H9 (cell line): ENCODE results near the gene COMT. TPM values are rescaled to one million over a fixed set of nuclear protein-coding genes. Genes with fewer than 3 reads are reported as not detected.
A peak's percentile ranks its signal among the peaks of the same experiment; 100 is the strongest.

Experiments used
- DNase-seq: peaks from one replicate; pipeline ENCODE4 v3.0.0-alpha.2; 2017
- H2AFZ ChIP-seq: one replicate; pipeline ENCODE4 v1.6.1; 2013; ENCODE audit warnings: mild to moderate bottlenecking, low read length, control low read depth, moderate library complexity
- H2AK5ac ChIP-seq: 2 replicates; pipeline ENCODE4 v1.6.1; 2013; ENCODE audit warnings: low read length, control low read depth, mixed read lengths; ENCODE audit not compliant: insufficient read length
- H2BK120ac ChIP-seq: one replicate; pipeline ENCODE4 v1.6.1; 2013; ENCODE audit warnings: low read depth, mild to moderate bottlenecking, low read length, control low read depth, inconsistent platforms; ENCODE audit not compliant: poor library complexity, severe bottlenecking
- H2BK12ac ChIP-seq: 2 replicates; pipeline ENCODE4 v1.6.1; 2013; ENCODE audit warnings: low read length, control low read depth, mixed read lengths, low read depth; ENCODE audit not compliant: insufficient read length
- H2BK15ac ChIP-seq: 2 replicates; pipeline ENCODE4 v1.6.1; 2013; ENCODE audit warnings: low read depth, low read length, control low read depth
- H2BK20ac ChIP-seq: one replicate; pipeline ENCODE4 v1.6.1; 2013; ENCODE audit warnings: low read depth, mild to moderate bottlenecking, low read length, control low read depth, inconsistent platforms; ENCODE audit not compliant: poor library complexity, severe bottlenecking
- H2BK5ac ChIP-seq: 2 replicates; pipeline ENCODE4 v1.6.1; 2013; ENCODE audit warnings: low read length, control low read depth, mixed read lengths; ENCODE audit not compliant: insufficient read length
- H3K14ac ChIP-seq: 2 replicates; pipeline ENCODE4 v1.6.1; 2013; ENCODE audit warnings: low read length, control low read depth; ENCODE audit not compliant: insufficient read depth
- H3K18ac ChIP-seq: 2 replicates; pipeline ENCODE4 v1.6.1; 2013; ENCODE audit warnings: low read depth, mild to moderate bottlenecking, mixed read lengths, low read length, control low read depth; ENCODE audit not compliant: insufficient read length
- H3K23ac ChIP-seq: 2 replicates; pipeline ENCODE4 v1.6.1; 2013; ENCODE audit warnings: low read length, control low read depth, mixed read lengths, low read depth; ENCODE audit not compliant: insufficient read length
- H3K23me2 ChIP-seq: 2 replicates; pipeline ENCODE4 v1.6.1; 2013; ENCODE audit warnings: low read depth, mild to moderate bottlenecking, mixed read lengths, low read length, control low read depth; ENCODE audit not compliant: insufficient read length, poor library complexity, severe bottlenecking
- H3K27ac ChIP-seq: 2 replicates; pipeline ENCODE4 v1.5.1; 2013; ENCODE audit warnings: low read length, control low read depth, mixed read lengths, low read depth; ENCODE audit not compliant: insufficient read length
- H3K27me3 ChIP-seq: 2 replicates; pipeline ENCODE4 v1.6.1; 2013; ENCODE audit warnings: low read length, control low read depth, inconsistent platforms; ENCODE audit not compliant: insufficient read depth
- H3K4ac ChIP-seq: 2 replicates; pipeline ENCODE4 v1.6.1; 2013; ENCODE audit warnings: low read depth, mild to moderate bottlenecking, control low read depth, inconsistent platforms, low read length, moderate library complexity
- H3K4me1 ChIP-seq: 2 replicates; pipeline ENCODE4 v1.6.1; 2013; ENCODE audit warnings: low read length, control low read depth, inconsistent platforms; ENCODE audit not compliant: insufficient read depth
- H3K4me2 ChIP-seq: 2 replicates; pipeline ENCODE4 v1.6.1; 2013; ENCODE audit warnings: low read length, control low read depth, mixed read lengths; ENCODE audit not compliant: insufficient read length, insufficient read depth
- H3K56ac ChIP-seq: 2 replicates; pipeline ENCODE4 v1.6.1; 2013; ENCODE audit warnings: low read depth, mild to moderate bottlenecking, mixed read lengths, low read length, control low read depth; ENCODE audit not compliant: insufficient read length
- H3K79me1 ChIP-seq: 2 replicates; pipeline ENCODE4 v1.6.1; 2013; ENCODE audit warnings: low read depth, mild to moderate bottlenecking, moderate library complexity, low read length, control low read depth, inconsistent platforms; ENCODE audit not compliant: insufficient read depth, poor library complexity, severe bottlenecking
- H3K79me2 ChIP-seq: 2 replicates; pipeline ENCODE4 v1.6.1; 2013; ENCODE audit warnings: low read length, control low read depth, inconsistent platforms; ENCODE audit not compliant: insufficient read depth
- H3K9ac ChIP-seq: 2 replicates; pipeline ENCODE4 v1.6.1; 2013; ENCODE audit warnings: low read length, control low read depth, mixed read lengths; ENCODE audit not compliant: insufficient read length; ENCODE audit errors: extremely low read depth
- H3K9me3 ChIP-seq: one replicate; pipeline ENCODE4 v1.6.1; 2013; ENCODE audit warnings: low read depth, low read length, inconsistent platforms; ENCODE audit not compliant: control insufficient read depth
- H3T11ph ChIP-seq: one replicate; pipeline ENCODE4 v1.6.1; 2013; ENCODE audit warnings: mild to moderate bottlenecking, low read length, control low read depth, inconsistent platforms
- H4K20me1 ChIP-seq: one replicate; pipeline ENCODE4 v1.6.1; 2013; ENCODE audit not compliant: control insufficient read depth, insufficient read length, insufficient read depth
- H4K5ac ChIP-seq: 2 replicates; pipeline ENCODE4 v1.6.1; 2013; ENCODE audit warnings: low read depth, mild to moderate bottlenecking, mixed read lengths, low read length, control low read depth; ENCODE audit not compliant: insufficient read length
- H4K8ac ChIP-seq: replicated peaks from 2 replicates; pipeline ENCODE4 v1.6.1; 2013; ENCODE audit warnings: low read length, control low read depth, mixed read lengths, low read depth; ENCODE audit not compliant: insufficient read length
- H4K91ac ChIP-seq: 2 replicates; pipeline ENCODE4 v1.6.1; 2013; ENCODE audit warnings: low read depth, mild to moderate bottlenecking, moderate library complexity, mixed read lengths, low read length, control low read depth; ENCODE audit not compliant: insufficient read length
- H3K27ac Mint-ChIP-seq, 3 experiments: 2 replicates in 2 of 3; 3 replicates in 1 of 3; pipeline ENCODE4 v1.8.0; 2020 to 2021; ENCODE audit warnings: mixed read lengths in 3 of 3, mild to moderate bottlenecking in 1 of 3, moderate library complexity in 1 of 3
- H3K27me3 Mint-ChIP-seq: 2 replicates; pipeline ENCODE4 v1.8.0; 2021; ENCODE audit warnings: low read depth, mild to moderate bottlenecking, moderate library complexity, mixed read lengths
- H3K36me3 Mint-ChIP-seq, 3 experiments: 2 replicates in 2 of 3; 3 replicates in 1 of 3; pipeline ENCODE4 v1.8.0; 2020 to 2021; ENCODE audit warnings: low read depth in 3 of 3, mixed read lengths in 3 of 3; ENCODE audit not compliant: insufficient read depth in 1 of 3
- H3K4me1 Mint-ChIP-seq, 2 experiments: 2 replicates each; pipeline ENCODE4 v1.8.0; 2020; ENCODE audit warnings: mixed read lengths in 2 of 2
- H3K4me3 Mint-ChIP-seq, 2 experiments: 2 replicates in 1 of 2; 3 replicates in 1 of 2; pipeline ENCODE4 v1.8.0; 2020 to 2021; ENCODE audit warnings: mild to moderate bottlenecking in 2 of 2, mixed read lengths in 2 of 2, moderate library complexity in 1 of 2
- H3K9me3 Mint-ChIP-seq, 2 experiments: 2 replicates in 1 of 2; 3 replicates in 1 of 2; pipeline ENCODE4 v1.8.0; 2020; ENCODE audit warnings: mild to moderate bottlenecking in 2 of 2, mixed read lengths in 2 of 2, moderate library complexity in 1 of 2
- CTCF ChIP-seq: fragments of 200-600 bp; sonication (generic); conservative IDR thresholded peaks from 3 replicates; pipeline ENCODE4 v1.8.0; 2021; ENCODE audit warnings: antibody characterized with exemption, mild to moderate bottlenecking
- WGBS: extraction: QIAGEN DNeasy Blood & Tissue Kit; methylation state at CpG from one replicate; pipeline ENCODE4 v1.1.7; 2013; ENCODE audit warnings: missing lambda C conversion rate, low lambda C conversion rate, mixed read lengths; ENCODE audit not compliant: insufficient read length; ENCODE audit errors: extremely low coverage; 5-methylcytosine and 5-hydroxymethylcytosine counted together
- total RNA-seq: library from RNA; stranded (reverse); gene quantifications from 2 replicates; pipeline ENCODE4 v1.2.1, GENCODE V29; 2021

Gene COMT
- total RNA-seq, 1 experiment from 2014 or later, result 42.2 TPM

- H3K23me2 ChIP-seq, result no peaks in the 10 kb centered on the region
- no peak for DNase-seq
- H3K4me1 Mint-ChIP-seq, result peaks cover 5 to 20% of the 10 kb centered on the region in 2 experiments; a peak in 3 of 4 replicates
- no peak overlapping the region for H2BK15ac ChIP-seq
- H2AFZ ChIP-seq, result no peak overlapping the region
- H3K4me2 ChIP-seq, result peak overlapping the region; percentile 27
- no peak overlapping the region for H3K27ac Mint-ChIP-seq
- no peak overlapping the region; the same call in 1 of the 2 replicates for H3K14ac ChIP-seq
- no peak overlapping the region for H2BK12ac ChIP-seq
- H3K27me3 Mint-ChIP-seq, result no peaks in the 10 kb centered on the region
- no peak overlapping the region for H3K27ac ChIP-seq
- H3K4me3 Mint-ChIP-seq, result peak overlapping the region; percentile 42 to 71
- no peaks in the 10 kb centered on the region; a peak in 1 of 7 replicates for H3K36me3 Mint-ChIP-seq
- WGBS, result no CpG with 5 or more reads among the region's 24 CpGs
- H4K20me1 ChIP-seq, result peaks cover 3% of the 10 kb centered on the region
- H3K4me1 ChIP-seq, result no peaks in the 10 kb centered on the region; the same call in 1 of the 2 replicates
- H3K9ac ChIP-seq, result peak overlapping the region; percentile 32
- no peaks in the 10 kb centered on the region for H3K79me2 ChIP-seq
- no peaks in the 10 kb centered on the region for H3K9me3 ChIP-seq
- H3T11ph ChIP-seq, result no peak overlapping the region
- no peak overlapping the region for H2BK5ac ChIP-seq
- no peak overlapping the region for H3K23ac ChIP-seq
- H3K4ac ChIP-seq, result no peak overlapping the region
- H3K9me3 Mint-ChIP-seq, result no peaks in the 10 kb centered on the region
- no peak overlapping the region for H3K56ac ChIP-seq
- H4K91ac ChIP-seq, result no peak overlapping the region
- no peak overlapping the region for H4K5ac ChIP-seq
- H2AK5ac ChIP-seq, result no peak overlapping the region
- H3K18ac ChIP-seq, result no peak overlapping the region
- no peaks in the 10 kb centered on the region for H3K27me3 ChIP-seq
- peaks cover 4% of the 10 kb centered on the region for H3K79me1 ChIP-seq
- no peak for TF ChIP-seq CTCF
- no peak overlapping the region for H2BK20ac ChIP-seq
- H4K8ac ChIP-seq, result no peak overlapping the region
- no peak overlapping the region for H2BK120ac ChIP-seq
These were observed 46.1 kb downstream of the COMT start for GRCh38 chr22:19987394-19988306.
